Muscle of arm (tissue), 12 donors: ENCODE data around the gene SH3BP1. TPM values are rescaled to one million over a fixed set of nuclear protein-coding genes. Genes with fewer than 3 reads are reported as not detected.

ENCODE experiments used
- DNase-seq: peaks from one replicate; pipeline ENCODE4 v3.0.0-alpha.2; 2013
- polyA plus RNA-seq, 12 donors: library from polyadenylated mRNA; unstranded; fragments of 120-200 nt; gene quantifications; one replicate each; pipeline ENCODE4 v1.2.1, GENCODE V29; 2013; ENCODE audit not compliant: insufficient read length in 12 of 12

The SH3BP1 gene
- polyA plus RNA-seq, 12 donors: 5.2 to 27.2 (median 9.2) TPM; not detected in 1

DNA sequence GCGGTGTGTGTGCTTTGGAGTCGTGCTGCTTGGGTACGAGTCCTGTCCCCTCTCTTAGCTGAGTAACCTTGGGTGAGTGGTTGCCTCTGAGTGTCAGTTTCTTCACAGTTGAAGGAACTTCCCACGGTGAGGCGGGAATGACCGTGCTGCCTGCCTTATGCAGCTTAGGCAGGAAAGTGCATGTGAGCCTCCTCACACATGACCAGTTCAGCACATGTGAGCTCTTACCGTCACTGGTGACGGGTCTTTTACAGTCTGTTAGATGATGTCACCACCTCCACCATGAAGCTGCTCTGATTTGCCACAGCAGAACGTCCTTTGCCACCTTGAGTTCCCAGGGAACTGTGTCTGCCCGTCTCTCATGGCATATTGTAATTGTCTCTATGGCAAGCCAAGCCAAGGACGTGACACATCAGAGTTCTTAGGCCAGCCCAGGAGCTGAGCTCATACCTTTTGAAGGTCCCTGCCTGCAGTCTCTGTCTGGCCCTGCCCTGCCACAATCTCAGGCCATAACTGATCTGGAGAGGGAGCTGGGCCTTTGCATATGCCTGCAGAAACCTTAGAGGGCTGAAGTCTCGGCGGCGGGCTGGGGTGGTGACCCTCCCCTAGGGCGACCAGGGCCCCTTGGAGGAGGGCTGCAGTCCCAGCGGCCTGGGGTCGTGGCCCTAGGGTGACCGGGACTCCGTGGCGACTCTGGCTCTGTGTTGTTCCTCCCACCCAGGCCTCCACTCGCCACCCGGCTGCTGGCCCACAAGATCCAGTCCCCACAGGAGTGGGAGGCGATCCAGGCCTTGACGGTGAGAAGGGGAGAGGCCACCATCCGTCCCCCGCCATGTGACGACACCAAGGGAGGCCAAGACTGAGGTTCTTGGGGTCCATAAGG lies 23.0 kb upstream of the SH3BP1 start:
- no peak for DNase-seq

DNA sequence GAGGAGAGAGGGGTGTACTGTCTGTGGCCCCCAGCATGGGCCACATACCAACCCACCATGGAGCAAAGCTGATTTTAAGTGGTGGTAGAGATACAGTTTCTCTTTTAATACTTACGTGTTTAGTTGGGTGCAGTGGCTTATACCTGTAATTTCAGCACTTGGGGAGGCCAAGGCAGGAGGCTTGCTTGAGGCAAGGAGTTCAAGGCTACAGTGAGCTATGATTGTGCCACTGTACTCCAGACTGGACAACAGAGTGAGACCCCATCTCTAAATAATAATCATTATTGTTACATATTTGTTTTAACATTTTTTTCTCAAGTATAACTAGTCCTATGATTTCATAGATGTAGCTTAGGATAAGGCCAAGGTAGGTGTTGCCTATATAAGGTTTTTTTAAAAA lies 22.0 kb upstream of the SH3BP1 start:
- DNase-seq: no peak

DNA sequence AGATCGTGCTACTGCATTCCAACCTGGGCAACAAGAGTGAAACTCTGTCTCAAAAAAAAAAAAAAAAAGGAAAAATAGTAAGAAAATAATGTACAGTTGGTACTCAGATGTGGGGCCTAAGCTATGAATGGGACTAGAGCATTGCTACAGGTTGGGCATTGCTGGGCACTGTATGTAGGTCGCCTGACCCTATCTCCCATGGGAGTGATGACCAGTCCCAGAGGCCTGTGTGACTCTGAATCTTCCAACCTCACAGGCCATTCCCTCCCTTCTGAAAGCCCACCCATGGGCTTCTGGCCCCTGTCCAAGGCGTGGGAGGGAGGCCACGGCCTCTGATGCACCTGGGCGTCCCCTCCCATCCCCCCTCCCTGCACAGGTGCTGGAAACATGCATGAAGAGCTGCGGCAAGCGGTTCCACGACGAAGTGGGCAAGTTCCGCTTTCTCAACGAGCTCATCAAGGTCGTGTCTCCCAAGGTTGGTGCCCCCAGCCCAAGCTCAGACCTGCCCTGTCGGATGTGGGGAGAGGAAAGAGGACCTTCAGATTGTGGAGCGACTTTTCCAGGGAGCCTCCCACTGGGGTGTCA lies 21.3 kb upstream of the SH3BP1 start:
- no peak for DNase-seq

DNA sequence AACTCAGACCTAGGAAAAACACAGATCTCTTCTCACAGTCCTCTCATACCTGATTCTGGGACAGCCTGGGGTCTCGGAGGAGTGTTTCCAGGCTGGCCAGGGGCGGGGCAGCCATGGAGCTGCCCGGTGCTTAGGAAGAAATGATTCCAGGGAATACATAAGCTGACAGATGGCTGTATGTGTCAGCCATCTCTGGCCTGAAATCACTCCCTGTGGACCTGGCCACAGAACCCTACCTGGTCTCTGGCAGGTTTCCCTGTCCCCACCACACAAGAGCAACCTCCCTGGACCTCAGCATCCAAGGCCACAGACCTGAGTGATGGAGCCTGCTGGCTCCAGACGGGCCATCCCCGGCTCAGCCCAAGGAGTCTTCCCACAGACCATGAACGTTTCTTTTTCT lies 20.8 kb upstream of the SH3BP1 start:
- no peak for DNase-seq

DNA sequence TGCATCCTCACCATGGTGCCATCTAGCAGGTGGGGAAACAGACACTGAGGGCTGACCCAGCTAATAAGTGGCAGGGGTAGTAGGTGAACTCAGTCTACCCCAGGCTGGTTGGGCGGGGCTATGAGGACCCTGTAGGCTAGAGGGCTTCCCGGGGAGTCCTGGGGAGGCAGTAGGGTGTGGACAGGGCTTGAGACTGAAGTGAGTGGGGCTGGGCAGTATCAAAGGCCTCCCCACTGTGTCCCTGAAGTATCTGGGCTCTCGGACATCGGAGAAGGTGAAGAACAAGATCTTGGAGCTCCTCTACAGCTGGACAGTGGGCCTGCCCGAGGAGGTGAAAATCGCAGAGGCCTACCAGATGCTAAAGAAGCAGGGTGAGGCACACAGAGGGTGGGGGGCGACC lies 19.5 kb upstream of the SH3BP1 start:
- DNase-seq: no peak

DNA sequence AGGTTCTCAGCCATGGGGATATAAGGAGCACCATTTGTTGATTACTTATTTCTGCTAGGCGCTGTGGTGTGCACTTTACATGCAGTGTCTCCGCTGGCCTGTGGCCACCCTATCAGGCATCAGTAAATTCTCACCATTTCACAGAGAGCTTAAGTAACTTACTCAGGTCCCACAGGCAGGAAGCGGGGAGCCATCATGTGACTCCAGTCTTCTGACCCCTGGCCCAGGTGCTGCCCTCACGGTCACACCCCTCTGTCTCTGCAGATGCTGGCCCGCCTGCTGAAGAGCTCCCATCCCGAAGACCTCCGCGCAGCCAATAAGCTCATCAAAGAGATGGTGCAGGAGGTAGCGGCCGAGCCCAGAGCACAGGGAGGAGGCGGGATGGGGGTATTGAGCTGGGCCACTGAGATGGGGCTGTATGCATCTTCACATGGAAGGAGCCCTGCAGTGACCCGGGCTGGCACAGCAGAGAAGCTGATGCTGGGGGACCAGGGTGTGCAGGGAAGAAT lies 18.1 kb upstream of the SH3BP1 start:
- DNase-seq: no peak

DNA sequence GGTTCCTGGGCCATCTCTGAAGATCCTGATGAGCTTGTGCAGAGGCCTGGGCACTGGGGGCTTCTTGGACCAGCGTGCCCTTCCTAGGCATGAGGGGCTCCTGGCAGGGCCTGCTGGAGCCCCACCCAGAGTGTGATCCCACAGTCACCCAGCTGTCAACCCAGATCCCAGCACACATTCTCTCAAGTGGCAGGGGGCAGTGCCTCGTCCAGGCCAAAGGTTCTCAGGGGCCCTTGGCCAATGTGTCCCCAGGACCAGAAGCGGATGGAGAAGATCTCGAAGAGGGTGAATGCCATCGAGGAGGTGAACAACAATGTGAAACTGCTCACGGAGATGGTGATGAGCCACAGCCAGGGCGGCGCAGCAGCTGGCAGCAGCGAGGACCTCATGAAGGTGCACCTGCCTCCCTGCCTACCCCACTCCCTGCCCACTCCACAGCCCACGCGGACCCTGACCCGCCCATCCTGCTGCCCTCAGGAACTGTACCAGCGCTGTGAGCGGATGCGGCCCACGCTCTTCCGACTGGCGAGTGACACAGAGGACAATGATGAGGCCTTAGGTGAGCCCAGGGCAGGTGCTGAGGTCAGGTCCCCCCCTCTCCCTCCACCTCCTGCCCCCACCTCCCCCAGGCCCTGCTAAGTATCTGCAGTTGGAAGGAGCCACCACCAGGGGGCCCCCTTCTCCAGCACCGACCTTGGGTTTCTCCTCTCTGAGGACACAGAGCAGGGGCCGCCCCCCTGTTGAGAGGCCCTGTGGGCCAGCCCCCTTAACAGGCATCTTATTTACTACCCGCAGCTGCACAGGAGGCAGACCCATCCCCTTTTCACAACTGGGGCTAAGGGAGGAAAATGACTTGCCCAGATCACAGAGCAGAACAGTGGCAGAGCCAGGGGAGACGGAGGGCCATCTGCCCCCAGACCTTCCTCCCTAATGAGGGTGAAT lies 16.1 kb upstream of the SH3BP1 start:
- DNase-seq: peak; percentile 70

DNA sequence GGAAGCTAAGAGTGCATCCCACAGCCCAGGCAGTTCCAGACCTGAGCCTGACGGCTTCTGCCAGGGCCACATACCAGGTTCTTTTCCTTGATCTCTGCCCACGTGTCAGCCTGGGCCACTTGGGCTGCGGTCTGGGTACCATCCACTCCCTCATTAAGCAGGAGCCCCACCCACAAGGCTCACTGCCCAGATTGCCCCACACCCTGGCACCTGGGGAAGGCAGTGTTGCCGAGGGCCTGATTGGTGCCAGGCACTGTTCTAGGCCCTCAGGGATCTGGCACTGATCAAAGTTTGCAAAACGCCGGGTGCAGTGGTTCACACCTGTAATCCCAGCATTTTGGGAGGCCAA lies 15.5 kb upstream of the SH3BP1 start:
- no peak for DNase-seq

DNA sequence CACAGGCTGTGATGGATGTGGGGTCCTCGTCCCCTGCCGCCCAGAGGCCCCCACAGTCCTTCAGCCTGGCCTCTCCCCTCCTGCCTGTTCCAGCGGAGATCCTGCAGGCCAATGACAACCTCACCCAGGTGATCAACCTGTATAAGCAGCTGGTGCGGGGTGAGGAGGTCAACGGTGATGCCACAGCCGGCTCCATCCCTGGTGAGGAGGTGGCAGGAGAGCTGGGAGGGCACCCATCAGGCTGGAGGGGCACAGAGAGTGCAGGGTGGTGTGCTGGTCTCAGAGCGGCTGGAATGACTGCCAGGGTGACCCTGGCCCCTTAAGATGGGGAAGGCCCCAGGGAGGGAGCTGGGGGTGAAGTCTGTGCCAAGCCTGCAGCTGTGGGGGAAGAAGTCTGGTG lies 14.6 kb upstream of the SH3BP1 start:
- no peak for DNase-seq

DNA sequence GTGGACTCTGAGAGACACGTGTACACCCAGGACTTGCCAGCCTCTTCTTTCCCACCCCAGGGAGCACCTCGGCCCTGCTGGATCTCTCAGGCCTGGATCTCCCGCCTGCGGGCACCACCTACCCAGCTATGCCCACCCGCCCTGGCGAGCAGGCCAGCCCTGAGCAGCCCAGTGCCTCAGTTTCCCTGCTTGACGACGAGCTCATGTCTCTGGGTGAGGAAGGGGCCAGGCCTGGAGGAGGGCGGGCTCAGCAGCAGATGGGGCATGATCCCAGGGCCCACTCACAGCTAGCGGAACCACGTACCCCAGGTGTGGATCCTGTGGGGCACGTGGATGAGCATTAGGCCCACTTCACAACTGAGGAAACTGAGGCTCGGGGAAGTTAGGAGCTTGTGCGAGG lies 13.7 kb upstream of the SH3BP1 start:
- no peak for DNase-seq

DNA sequence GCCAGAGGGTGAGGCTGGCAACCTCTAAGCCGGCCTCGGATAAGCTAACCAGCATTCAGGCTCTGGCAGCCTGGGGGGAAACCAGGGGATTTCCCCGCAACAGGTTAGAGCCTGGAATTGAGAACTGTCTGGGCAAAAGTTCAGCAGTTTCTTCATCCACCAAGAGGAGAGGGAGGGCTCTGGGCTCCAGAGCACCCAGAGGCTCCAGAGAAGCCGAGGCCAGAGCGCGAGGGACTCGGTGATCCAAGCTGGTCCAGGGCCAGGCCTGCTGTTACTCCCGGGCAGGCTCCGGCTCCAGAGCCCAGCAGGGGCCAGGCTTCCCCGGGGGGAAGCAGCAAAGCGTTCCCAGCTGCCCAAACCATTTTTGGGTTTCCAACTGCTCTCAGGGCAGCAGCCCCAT lies 13.3 kb upstream of the SH3BP1 start:
- peak; percentile 69 for DNase-seq

DNA sequence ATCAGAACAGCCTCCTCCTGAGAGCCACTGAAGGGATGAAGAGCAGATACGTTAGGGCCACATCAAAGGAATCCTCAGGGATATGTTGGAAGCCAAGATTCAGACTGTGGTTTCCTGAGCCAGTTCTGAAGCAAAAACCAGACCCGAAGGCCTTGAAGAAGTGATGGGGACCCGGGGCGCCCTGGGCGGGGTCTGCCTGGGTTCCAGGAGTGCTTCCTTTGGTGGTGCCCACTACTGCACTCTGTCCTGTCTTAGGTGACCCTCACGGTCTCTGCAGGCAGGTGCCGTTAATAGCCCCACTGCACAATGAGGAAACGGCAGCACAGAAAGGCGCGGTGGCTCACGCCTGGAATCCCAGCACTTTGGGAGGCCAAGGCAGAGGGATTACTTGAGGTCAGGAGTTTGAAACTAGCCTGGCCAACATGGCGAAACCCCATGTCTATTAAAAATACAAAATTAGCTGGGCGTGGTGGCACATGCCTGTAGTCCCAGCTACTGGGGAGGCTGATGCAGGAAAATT lies 12.9 kb upstream of the SH3BP1 start:
- no peak for DNase-seq

DNA sequence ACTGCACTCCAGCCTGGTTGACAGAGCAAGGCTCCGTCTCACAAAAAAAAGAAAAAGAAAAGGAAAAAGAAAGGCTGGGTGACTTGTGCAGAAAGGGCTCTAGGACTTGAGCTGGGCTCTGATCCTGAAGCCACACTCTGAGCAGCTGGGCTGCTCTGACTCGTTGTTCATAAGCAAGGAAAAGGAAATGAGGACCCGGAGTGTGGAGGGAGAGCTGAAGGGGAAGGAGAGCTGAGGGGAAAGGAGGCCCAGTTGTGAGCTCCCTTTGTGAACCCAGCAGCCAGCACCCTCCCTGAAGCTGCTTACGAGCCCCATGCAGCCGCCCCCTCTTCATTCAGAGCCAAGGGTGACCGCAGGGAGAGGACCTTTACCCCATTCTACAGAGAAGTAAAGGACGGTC lies 12.3 kb upstream of the SH3BP1 start:
- DNase-seq: no peak

DNA sequence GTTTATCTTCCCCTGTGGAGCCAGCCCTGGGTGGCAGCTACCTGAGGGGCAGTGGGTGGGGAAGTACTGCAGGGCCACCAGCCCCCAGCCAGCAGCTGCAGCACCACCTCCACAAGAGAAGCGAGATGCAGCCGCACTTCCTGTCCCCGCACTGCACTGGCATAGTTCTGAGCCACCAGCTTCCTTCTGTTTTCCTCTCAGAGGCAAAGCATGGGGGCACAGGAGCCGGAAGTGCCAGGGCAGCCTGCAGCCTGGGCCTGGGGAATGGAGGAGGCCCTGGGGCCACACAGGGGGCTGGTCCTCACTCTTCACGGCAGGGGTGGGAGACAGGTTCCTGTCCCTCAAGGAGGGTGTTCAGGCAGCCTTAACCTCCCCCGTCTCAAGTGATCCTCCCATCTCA lies 11.9 kb upstream of the SH3BP1 start:
- DNase-seq: no peak

DNA sequence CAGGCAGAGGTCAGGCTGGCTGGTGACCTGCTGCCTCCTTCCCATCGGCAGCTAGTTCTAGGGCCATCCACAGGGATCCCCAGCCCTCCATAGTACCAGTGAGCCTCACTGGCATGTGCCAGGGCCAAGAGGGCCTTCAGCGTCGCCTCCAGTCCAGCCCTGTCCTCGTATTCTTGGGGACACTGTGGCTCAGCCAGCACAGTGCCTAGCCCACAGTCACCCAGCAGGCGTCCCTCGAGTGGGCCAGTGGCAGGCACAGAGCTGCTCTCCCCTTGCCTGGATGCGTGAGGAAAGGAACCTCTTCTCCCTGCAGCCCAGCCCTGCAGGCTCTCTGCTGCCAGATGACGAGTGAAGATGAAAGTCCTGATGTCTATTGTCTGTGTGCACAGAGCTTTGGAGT lies 10.6 kb upstream of the SH3BP1 start:
- no peak for DNase-seq

DNA sequence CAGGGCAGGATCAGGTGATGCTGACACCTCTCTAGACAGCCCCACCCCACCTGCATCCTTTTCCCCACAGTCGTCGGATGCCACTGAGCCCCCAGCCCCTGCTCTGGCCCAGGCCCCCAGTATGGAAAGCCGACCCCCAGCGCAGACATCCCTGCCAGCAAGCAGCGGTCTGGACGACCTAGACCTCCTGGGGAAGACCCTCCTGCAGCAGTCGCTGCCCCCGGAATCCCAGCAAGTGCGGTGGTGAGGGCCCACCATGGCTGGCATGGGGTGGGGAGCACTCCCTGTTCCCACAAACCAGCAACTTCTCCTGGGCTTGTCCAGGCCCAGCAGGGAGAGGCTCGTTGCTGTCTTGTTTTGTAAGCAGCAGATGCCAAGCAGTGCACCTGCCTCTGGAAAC lies 9.5 kb upstream of the SH3BP1 start:
- no peak for DNase-seq

DNA sequence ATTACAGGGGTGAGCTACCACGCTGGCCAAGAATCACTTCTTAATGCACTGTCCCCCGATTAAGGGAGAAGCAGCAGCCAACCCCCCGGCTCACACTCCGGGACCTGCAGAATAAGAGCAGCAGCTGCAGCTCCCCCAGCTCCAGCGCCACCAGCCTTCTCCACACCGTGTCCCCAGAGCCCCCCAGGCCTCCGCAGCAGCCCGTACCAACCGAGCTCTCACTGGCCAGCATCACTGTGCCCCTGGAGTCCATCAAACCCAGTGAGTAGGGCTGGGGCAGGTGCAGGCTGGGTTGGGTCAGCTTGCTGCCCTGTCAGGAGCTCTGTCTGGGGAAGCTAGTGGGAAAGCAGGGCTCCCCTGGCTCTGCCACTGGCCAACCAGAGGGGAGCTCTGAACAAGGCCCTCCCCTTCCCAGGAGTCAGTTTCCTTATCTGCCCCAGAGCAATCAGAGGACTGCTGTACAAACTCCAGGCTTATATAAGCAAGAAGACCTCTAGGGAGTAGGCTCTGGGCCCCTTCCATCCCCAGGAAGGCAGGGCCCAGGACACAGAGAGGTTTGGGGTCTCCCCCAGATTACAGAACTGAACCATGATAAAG lies 8.5 kb upstream of the SH3BP1 start:
- DNase-seq: no peak

DNA sequence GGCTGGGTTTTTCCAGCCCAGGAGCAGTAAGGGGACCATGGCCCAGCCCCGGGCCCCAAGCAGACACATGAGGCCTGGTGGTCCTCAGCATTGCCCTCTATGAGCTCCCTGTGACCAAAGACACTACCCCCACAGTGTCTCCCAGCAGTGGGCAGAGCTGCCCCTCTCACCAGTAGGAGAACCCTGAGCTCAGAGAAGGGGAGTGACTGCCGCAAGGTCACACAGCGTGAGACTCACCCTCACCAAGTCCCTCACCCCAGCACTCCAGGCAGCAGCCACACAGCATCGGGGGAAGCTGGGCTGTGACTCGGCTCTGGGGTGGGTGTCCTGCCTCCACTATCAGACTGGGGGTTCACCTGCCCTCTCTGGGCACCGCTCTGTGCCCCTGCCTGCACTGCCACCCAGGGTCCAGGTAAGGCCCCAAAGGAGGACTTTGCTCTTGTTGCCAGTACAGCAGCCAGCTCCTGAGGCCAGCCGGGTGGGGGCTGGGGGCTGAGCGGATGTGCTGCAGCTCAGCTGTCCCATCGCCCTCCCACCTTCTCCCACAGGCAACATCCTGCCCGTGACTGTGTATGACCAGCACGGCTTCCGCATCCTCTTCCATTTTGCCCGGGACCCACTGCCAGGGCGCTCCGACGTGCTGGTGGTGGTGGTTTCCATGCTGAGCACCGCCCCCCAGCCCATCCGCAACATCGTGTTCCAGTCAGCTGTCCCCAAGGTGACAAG lies 7.9 kb upstream of the SH3BP1 start:
- DNase-seq: no peak

DNA sequence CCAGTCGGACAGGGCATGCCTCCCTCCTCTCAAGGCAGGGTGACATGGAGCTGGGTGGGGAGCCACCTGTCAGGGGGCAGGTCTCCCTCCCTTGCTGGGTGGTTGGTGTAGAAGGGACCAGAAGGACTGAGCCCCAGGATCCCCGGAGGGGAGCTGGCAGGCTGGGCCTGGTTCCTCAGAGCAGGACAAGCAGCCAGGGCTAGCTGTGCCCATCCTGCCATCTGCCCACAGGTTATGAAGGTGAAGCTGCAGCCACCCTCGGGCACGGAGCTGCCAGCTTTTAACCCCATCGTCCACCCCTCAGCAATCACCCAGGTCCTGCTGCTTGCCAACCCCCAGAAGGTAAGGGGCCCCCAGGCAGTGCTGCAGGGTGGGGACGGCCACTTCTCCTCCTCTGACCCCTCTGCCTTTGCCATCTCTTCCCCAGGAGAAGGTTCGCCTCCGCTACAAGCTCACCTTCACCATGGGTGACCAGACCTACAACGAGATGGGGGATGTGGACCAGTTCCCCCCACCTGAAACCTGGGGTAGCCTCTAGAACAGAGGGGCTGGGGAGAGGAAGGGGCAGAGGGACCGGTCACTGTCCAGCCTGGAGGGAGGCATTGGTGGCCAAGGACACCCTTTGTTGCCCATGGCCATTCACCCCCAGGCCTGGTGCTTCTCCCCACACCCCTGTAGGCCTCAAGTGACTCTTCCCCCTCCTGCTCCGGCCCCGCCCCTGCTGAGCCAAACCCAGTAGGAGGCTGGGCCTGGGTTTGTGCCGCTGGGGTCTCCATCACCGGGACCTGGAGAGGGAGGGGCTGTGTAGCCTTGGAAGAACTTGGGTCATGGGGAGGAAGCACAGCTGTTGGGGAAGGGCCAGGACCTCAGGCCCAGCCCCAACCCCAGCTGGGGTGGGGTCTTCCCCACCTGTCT lies 7.0 kb upstream of the SH3BP1 start:
- DNase-seq: no peak

DNA sequence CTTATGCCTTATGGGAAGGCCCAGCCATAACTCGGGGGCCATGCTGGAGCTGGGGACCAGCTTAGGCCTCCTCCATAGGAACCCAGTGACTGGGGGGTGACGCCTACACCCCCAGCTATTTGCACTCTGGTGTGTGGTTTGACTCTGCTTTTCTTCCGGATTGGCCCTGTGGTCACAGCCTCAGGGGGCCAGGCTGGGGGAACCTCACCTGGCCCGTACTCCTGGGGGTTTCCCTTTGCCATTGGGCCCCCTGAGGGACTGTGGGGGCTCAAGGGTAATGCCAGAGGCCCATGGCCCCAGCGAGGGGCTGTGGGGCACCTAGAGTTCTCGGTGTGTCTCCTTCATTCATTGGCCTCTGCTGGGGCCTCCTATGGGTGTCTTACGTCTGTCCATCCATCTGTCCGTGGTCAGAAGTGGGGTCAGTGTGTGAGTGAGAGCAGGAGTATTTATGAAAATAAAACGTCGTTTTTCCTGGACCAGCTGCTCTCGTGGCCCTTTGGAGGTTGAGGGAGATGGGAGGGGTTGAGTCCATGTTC lies 6.3 kb upstream of the SH3BP1 start:
- DNase-seq: no peak
